ENCODE data around the gene EEF1AKMT1.
A peak's percentile ranks its signal among the peaks of the same experiment; 100 is the strongest.
"Not testable (repeated sequence)": the region's sequence is repeated elsewhere in the genome, so short reads cannot be mapped to it uniquely, and the experiment has no call there.

The EEF1AKMT1 gene

GRCh38 chr13:20776751-20777150 lies 3.0 kb upstream of the EEF1AKMT1 start:
- DNase-seq = no peak

DNA sequence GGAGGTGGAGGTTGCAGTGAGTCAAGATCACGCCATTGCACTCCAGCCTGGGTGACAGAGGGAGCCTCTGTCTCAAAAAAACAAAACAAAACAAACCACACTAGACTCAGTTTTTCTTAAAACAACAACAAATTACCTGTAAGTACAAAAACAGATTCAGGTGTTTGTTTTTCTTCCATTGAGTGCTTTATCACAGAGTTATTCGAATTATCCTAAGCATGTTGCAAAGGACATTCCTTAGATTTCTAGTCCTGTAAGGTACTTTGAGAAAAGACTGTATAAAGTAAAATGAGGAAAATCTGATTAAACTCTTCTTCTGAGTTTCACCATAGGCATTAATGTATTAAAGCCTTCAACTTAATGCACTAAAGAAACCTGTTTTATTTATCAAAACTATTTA lies 2.2 kb upstream of the EEF1AKMT1 start:
- DNase-seq = no peak

GRCh38 chr13:20774746-20775145 lies 985 bp upstream of the EEF1AKMT1 start:
- DNase-seq = no peak

DNA sequence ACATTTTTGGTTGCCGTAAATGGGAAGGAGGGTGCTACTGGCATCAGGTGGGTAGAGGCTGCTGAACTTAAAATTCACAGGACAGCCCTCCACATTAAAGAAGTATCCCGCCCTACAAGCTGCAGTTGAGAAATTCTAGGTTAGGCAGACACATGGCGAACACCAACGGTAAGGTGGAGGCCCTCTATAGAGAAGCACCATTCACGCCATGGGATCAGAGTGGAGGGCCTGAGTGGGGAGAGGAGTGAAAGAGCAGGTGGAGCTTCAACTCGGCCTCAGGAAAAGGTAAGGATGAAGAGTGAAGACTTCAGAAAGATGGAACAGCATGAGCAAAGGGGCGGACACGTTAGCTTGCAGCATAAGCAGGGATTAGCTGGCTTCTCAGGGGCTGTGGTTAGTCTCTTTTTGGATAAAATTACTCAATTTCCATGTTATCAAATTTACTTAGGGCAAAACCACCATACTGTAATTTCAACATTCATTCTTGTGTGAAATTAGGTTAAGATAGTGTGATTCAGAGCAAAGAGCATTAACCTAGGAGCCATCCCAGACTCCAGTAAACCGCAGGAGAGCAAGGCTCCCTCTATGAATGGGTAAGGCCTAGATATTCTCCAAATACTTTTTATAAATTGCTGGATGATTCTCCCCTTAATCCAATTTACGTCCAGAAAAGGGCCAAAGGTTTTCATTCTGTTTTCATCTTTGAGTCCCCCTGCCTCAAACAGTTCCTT lies 1.2 kb downstream of the EEF1AKMT1 start:
- no peak for DNase-seq

DNA sequence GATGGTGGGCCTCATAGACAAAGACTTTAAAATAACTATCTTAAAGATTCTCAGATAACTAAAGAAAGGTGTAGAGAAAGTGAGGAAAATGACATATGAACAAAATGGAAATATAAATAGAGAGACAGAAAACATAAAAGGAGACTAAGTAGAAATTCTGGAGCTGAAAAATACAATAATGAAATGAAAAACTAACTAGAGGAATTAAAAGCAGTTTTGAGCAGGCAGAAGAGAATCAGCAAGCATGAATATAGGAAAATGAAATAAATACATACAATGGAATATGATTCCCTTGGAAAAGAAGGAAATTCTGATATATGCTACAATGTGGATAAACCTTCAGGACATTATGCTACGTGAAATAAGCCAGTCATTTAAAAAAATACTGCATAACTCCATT lies 3.9 kb downstream of the EEF1AKMT1 start:
- no peak for DNase-seq

- DNase-seq = no peak
Observed at GRCh38 chr13:20769091-20769490, 4.7 kb downstream of the EEF1AKMT1 start.

DNA sequence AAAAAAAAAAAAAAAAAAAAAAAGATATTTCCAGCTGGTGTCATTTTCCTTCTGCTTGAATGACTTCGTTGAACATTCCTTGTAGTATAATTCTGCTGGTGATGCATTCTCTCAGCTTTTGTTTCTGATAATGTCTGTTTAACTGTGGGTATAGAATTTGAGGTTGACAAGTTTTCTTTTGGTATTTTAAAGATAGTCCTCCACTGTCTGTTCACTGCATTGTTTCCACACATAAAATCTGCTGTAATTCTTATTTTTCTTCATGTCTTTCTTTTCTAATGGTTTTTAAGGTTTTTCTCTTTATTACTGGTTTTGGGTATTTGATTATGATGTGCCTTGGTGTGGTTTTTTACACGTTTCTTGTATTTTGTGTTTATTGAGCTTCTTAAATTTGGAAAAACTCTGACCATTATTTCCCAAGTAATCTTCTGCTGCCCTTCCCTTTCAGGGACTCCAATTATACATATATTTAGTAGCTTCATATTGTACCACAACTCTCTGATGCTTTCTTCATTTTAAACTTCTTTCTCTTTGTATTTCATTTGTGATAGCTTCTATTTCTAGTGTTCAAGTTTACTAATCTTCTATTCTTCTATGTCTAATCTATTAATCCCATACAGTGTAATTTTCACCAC lies 6.3 kb downstream of the EEF1AKMT1 start:
- no peak for DNase-seq

DNA sequence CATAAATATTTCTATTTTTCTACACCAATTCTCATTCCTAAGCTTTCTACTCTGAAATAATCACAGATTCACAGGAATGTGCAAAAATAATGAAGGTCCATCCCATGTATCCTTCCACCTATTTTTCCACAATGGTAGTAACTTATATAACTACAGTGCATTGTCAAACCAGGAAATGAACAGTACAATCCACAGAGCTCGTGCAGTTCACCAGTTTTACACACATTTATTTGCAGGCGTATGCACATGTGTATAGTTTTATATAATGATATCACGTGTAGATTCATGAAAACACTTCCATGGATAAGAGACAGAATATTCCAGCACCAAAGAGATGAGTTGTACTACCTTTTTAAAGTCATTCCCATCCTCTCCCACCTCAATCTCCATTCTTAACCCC lies 12.9 kb downstream of the EEF1AKMT1 start:
- no peak for DNase-seq

GRCh38 chr13:20754009-20754408 lies 19.8 kb downstream of the EEF1AKMT1 start:
- no peak for DNase-seq

GRCh38 chr13:20749377-20749776 lies 24.4 kb downstream of the EEF1AKMT1 start:
- DNase-seq = no peak

- not testable (repeated sequence) for DNase-seq
Observed at GRCh38 chr13:20743830-20744404, 29.8 kb downstream of the EEF1AKMT1 start.

DNA sequence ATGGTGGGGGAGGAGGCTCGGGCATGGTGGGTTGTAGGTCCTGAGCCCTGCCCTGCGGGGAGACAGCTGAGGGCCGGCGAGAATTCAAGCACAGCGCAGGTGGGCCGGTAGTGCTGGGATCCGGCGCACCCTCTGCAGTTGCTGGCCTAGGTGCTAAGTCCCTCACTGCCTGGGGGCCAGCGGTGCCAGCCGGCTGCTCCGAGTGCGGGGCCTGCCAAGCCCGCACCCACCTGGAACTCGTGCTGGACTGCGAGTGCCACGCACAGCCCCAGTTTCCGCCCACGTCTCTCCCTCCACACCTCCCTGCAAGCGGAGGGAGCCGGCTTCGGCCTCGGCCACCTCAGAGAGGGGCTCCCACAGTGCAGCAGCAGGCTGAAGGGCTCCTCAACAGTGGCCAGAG lies 33.7 kb downstream of the EEF1AKMT1 start:
- no peak for DNase-seq

DNA sequence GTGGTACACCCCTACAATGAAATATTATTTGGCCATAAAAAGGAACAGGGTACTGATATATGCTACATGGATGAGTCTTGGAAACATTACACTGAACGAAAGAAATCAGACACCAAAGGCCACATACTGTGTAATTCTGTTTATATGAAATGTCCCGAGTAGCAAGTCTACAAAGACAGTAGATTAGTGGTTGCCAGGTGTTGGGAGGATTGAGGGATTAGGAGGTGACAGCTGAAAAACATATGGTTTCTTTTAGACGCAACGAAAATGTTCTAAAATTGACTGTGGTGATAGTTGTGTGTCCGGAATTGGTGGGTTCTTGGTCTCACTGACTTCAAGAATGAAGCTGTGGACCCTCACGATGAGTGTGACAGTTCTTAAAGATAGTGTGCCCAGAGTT lies 35.1 kb downstream of the EEF1AKMT1 start:
- DNase-seq = no peak

- DNase-seq = no peak
Observed at GRCh38 chr13:20729633-20730585, 43.9 kb downstream of the EEF1AKMT1 start.

DNA sequence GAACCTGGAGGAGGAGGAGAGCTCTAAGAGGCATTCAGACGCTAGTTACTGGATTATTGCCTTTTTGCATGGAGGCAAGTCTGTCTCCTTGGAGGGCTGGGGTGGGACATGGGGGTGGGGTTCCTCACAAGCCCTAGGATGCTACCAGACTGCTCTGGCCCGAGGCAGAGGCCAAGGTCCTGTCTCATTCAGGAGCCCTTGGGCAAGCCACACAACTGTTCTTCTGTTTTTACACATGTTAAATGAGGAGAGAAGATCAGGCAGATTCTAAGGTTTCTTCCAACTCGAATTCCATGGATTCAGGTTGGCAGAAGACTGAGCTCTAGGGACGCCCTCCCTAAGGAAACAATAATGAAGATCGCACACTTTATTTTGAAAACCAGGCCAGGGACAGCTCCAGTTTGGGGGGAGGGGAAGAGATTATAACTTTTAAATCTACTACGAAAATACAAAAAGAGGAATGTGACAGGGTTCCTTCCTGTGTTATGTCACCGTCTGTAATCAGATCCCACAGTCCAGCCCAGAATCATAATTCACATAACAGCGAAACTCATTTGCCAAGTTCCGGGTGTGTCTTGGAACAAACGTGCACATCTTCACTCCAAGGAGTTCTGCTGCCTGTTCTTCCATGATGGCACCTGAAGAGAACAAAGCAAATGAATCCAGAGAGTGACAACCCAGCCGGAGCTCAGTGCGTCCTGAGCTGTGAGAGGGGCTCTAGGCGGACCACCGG lies 45.0 kb downstream of the EEF1AKMT1 start:
- no peak for DNase-seq

DNA sequence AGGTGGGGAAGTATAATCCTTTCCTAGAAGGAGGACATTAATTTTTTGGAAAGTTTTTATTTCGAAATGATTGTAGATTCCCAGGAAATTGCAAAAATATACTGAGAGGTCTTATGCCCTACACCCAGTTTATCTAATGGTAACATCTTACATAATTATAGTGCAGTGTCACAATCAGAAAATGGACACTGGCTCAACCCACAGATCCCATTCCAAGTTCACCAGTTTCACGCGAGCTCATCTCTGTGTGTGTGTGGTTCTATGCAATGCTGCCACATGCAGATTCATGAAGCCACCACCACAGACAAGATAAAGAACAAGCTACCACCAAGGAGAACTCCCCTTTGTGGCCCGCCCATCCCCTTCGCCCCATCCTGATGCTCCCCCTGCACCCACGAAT lies 45.9 kb downstream of the EEF1AKMT1 start:
- no peak for DNase-seq

DNA sequence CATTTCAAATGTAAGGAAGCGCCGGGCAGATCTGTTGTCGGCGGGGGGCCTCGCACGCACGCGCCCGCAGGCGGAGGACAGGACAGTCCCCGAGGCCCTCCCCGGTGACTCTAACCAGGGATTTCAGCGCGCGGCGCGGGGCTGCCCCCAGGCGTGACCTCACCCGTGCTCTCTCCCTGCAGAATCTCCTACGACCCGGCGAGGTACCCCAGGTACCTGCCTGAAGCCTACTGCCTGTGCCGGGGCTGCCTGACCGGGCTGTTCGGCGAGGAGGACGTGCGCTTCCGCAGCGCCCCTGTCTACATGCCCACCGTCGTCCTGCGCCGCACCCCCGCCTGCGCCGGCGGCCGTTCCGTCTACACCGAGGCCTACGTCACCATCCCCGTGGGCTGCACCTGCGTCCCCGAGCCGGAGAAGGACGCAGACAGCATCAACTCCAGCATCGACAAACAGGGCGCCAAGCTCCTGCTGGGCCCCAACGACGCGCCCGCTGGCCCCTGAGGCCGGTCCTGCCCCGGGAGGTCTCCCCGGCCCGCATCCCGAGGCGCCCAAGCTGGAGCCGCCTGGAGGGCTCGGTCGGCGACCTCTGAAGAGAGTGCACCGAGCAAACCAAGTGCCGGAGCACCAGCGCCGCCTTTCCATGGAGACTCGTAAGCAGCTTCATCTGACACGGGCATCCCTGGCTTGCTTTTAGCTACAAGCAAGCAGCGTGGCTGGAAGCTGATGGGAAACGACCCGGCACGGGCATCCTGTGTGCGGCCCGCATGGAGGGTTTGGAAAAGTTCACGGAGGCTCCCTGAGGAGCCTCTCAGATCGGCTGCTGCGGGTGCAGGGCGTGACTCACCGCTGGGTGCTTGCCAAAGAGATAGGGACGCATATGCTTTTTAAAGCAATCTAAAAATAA lies 52.1 kb downstream of the EEF1AKMT1 start:
- DNase-seq = peak; percentile 66

DNA sequence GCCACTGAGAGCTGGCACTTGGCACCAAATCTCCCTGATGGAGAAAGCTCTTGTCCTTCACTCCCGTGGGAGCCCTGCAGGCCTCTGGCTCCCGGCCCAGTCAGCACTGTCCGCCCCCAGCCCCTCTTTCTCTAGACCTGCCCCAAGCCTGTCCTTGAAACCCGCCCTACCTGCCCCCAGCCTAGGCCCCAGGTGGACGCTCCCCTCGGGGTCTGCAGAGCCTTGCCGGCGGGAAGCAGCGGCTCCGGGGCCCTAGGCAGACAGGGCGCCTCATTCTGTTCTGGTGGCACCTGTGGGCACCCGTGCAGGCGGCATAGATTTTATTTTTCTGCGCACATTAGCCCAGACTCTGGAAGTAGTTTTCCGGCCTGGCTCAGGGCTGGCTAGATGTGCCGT lies 52.7 kb downstream of the EEF1AKMT1 start:
- no peak for DNase-seq

DNA sequence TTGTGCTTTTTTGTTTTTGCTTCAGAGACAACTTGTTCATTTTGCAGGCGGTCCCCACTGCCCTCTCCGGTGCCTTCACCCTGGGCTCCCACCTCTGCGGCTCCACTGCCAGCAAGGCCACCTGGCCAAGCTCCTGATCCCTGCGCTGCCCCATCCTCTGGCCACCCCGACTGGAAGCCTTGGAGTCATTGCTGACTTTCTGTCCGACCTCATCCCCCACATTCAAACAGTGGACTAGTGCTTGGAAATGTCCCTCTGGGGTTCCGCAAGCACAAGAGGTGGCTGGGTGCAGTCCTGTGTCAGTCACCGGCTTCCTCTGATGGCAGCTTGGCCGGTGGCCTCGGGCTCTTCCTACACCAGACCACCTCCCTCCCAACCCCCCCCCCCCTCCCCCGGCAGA lies 53.3 kb downstream of the EEF1AKMT1 start:
- DNase-seq = no peak

DNA sequence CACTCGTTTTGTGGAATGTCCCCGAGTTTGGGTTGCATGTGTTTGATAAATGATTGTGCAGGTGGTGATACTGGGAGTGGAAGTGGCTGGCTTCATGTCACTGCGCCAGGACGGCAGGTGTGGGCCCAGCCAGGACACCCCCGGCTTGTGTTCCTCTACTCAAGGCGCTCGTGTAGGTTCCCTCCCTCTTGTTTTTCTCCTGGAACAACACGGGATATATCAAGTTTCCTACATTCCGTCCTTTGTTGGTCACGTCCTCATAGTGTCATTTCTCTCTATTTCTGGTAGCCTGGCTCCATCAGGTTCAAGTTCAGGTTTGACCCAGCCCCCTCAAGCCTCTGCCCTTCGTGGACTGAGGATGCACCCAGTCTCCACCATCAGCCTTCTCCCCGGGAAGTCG lies 54.0 kb downstream of the EEF1AKMT1 start:
- DNase-seq = no peak

- DNase-seq = no peak
Observed at GRCh38 chr13:20718958-20719566, 54.7 kb downstream of the EEF1AKMT1 start.

Measured in NCI-H526 treated with DMSO at 0.1 percent for 48 hours (cell line).